HG02763 (cell line): Measurements from ENCODE around the gene USP31.
A peak's percentile ranks its signal among the peaks of the same experiment; 100 is the strongest.
"Not testable (repeated sequence)": the region's sequence is repeated elsewhere in the genome, so short reads cannot be mapped to it uniquely, and the experiment has no call there.

ENCODE experiments used
- ATAC-seq: cut with Tn5 transposase; IDR thresholded peaks from one replicate; pipeline ENCODE4 v1.9.1; 2021; ENCODE audit warnings: mild to moderate bottlenecking, moderate library complexity; ENCODE audit not compliant: unreplicated experiment

The USP31 gene

DNA sequence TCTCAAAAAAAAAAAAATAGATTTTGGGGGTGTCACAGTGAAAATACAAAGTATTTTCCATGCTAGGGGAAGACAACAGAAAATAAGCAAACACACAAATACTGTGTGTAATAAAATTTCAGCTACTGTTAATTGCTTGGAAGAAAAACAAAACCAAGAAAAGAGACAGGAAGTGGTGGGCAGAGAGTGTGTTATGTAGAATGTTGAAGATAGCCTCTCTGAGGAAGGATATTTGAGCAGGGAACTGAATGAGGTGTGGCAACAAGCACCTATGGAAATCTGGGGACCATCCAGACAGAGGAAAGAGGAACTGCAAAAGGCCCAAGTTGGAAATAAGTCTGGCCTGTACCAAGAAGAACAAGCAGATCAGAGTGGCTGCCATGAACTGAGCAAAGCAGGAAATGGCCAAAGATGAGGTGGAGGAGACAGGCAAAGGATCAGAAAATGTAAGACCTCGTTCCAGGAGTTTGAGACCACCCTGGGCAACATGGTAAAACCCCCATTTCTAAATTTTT lies 7.8 kb upstream of the USP31 start:
- no peak for ATAC-seq

DNA sequence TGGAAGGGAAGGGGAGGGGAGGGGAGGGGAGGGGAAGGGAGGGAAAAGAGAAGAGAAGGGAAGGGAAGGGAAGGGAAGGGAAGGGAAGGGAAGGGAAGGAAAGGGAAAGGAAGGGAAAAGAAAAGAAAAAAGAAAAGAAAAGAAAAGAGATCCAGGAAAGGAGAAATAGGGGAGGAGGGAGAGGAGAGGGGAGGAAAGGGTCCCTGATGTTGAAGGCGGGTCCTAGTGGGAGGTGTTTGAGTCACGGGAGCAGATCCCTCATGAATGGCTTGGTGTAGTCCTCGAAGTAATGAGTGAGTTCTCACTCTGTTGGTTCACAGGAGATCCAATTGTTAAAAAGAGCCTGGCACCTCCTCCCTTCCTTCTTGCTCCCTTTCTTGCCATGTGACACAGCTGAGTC lies 6.9 kb upstream of the USP31 start:
- no peak for ATAC-seq

DNA sequence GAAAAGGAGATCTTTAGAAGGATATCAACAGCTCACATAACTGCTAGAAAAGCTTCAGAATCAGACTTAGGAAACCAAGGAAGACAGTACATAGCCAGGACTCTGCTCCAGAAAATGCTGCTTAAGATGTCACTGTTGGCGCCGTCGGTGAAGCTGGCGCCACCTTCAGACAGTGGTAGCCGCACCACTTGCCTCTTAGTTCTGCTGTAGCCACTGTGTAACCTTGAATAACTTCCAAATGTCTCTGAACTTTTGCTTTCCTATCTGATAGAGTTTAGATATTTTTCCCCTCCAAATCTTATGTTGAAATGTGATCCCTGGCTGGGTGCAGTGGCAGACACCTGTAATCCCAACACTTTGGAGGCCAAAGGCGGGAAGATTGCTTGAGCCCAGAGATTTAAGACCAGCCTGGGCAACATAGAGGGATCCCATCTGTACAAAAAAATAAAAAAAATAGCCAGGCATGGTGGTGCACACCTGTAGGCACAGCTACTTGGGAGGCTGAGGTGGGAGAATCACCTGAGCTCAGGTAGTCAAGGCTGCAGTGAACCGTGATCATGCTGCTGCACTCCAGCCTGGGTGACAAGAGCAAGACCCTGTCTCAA lies 6.3 kb upstream of the USP31 start:
- ATAC-seq, result no peak

DNA sequence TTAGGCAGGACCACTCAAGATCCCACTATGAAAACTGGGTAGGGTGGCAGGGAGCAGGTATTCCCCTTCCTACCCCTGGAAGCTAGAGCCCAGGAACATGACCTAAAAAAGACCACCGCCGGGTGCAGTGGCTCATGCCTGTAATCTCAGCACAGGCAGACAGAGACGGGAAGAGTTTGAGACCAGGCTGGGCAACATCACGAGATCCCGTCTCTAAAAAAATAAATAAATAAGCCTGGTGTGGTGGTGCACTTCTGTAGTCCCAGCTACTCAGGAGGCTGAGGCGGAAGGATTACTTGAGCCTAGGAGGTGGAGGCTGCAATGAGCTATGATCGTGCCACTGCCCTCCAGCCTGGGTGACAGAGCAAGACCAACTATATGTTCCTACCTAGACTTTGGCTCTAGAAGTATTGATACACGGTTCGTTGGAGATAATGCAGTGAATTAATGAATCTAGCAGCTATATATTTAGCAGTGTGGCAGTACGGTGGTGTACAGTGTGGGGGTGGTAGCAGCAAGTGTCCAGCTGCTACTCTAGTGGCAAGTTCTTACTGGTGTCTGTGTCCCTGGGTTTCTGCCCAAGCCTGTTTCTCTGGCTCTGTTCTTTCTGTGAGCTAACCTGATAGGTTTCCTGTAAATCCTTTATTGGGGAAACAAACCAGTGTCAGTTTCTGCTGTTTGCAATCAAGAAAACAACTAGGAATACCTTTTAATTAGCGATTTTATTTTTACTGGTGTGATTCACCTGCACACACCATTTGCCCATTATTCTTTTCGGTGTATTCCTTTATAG lies 3.3 kb upstream of the USP31 start:
- no peak for ATAC-seq

DNA sequence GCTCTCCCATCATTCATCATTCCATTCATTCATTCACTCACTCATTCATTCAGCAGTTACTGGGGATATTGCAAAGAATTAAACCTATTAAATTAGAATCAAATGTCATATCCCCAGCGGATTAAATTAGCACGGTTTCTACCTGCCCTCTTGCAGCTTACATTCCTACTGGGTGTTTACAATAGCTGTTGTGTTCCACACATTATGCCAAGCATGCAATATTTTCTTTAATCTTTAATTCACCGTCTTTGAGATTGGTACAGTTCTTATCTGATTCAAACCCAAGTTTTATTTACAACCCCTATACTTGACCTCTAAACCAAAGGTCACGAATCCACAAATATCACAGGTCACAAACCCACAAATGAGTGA lies 727 bp upstream of the USP31 start:
- no peak for ATAC-seq

DNA sequence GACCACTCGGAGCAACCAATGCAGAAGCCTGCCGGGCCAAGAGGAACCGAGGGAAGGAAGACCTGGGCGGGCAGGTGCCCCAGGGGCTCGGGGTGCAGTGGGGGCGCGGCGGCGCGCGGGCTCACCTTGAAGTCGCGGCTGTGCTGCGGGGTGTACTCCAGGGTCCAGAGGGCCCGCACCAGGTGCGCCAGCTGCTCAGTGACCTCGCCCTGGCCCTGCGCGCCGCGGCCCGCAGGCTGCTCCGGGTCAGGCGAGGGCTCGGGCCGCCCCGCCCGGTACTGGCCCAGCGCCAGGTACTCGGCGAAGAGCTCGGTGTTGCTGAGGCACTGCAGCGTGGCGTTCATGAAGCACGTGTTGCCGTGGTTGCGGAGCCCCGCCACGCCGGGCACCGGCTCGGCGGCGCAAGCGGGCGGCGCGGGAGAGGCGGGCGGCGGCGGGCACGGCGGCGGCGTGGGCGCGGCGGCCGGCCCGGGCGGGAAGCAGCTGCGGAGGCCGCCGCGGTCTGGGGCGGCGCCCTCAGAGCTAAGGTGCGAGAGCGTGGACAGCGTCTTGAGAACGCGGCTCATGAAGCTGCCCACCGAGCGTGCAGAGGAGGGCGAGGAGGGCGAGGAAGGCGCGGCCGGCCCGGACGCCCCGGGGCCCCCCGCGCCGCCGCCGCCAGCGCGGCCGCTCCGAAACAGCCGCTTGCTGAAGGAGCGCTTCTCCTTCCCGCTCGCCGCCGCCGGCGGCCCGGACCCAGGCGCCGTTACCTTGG lies 562 bp downstream of the USP31 start:
- ATAC-seq, result peak; percentile 38

DNA sequence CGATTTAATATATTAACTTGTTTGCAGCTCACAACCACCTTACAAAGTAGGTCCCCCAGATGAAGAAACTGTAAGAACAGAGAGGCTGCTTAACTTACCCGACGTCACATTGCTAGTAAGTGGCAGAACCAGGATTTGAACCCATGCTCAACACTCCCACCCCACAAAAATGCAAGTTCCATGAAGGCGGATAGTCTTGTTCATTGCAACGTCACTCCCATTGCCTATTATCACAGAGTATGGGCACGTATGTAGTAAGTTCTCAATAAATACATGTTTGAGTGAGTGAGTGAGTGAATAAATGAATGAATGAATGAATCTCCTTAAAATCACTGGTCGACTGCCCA lies 1.1 kb downstream of the USP31 start:
- no peak for ATAC-seq

DNA sequence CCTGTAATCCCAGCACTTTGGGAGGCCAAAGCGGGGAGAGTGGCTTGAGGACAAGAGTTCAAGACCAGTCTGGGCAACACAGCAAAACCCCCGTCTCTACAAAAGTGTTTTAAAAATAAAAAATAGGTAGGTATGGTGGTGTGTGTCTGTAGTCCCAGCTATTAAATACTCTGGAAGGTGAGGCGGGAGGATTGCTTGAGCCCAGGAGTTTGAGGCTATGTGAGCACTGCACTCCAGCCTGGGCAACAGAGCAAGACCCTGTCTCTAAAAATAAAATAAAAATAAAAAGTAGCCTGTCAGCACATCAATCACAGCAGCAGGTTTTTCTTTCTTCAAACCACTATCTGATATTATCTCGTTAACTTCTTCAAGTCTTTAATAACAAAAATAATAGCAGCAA lies 1.6 kb downstream of the USP31 start:
- no peak for ATAC-seq

DNA sequence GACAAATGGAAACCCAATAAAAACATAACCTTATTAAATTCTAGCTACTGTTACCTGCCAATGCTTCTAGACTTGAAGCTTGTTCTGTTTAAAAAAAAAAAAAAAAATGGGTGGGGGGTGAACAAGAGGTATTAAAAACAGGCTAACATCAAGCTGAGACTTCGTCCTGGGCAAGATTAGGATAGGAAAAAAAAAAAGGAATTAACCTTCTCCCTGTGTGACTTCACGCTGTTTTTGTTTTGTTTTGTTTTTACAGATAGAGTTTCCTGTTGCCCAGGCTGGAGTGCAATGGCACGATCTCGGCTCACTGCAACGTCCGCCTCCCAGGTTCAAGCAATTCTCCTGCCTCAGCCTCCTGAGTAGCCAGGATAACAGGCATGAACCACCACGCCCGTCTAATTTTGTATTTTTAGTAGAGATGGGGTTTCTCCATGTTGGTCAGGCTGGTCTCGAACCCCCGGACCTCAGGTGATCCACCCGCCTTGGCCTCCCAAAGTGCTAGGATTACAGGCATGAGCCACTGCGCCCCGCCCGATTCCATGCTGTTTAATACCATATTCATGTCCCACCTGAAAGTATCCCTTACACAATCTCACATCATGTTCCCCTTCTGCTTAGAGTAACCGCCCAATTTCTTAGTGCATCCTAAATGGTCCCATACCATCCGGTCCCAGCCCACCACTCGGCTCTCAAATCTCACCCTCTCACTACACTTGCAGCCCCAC lies 2.2 kb downstream of the USP31 start:
- no peak for ATAC-seq

DNA sequence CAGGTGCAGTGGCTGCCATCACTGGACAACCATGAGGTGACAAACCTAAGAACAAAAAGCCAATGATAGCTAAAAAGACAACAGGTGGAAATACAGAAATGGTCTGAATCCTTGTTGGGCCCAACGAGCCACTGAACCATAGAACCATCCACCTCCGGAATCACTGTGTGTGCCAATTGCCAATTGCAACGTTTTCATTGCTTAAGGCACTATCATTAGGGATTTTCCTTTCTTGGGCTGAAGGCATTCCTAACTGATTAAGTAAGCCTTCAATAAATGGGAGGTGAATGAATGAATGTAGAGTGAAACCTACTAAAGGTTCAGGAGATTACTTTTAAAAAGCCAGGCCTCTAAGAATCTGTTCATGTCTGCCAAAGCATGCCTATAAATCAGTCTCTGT lies 3.6 kb downstream of the USP31 start:
- no peak for ATAC-seq

DNA sequence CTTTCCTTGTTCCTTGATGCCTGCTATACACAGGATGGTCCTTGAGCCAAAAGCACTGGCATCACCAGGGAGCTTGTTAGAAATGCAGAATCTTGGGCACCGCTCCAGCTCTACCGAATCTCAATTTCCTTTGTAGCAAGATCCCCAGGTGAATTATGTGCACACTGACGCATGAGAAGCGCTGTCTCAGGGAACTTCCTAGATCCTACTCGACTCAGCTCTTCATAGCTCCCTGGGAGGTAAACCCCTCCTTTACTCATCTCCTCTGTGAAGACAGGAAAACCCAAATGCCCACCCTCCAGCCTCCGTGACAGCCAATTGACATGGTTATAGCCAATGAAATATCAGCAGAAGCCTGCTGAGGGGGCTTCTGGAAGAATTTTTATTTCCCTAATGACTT lies 4.1 kb downstream of the USP31 start:
- no peak for ATAC-seq

DNA sequence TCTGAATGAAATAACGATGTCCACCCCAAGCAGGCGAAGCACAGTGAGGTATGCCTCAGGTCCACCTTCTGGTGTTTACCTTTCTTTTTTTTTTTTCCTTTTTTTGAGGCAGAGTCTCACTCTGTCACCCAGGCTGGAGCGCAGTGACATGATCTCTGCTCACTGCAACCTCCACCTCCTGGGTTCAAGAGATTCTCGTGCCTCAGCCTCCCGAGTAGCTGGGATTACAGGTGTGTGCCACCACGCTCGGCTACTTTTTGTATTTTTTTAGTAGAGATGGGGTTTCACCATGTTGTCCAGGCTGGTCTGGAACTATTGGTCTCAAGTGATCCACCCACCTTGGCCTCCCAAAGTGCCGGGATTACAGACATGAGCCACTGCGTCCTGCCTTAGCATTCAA lies 4.9 kb downstream of the USP31 start:
- ATAC-seq, result not testable (repeated sequence)

DNA sequence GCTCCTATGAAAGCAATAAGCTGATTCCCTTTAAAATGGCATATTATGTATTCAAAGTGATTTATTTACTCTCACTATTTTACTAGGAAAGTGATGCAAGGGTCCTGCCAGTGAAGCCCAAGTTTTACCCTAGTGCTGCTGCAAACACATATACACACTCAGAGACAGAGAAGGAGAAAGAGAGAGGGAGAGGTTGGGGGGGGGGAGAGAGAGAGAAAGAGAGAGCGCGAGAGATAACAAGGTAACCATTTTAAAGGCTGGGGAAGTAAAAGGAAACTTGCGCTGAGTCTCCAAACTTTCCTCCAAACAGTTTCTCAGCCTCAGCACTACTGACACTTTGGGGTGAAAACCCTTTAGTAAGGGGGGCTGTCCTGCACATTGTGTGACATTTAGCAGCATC lies 5.9 kb downstream of the USP31 start:
- ATAC-seq, result no peak

DNA sequence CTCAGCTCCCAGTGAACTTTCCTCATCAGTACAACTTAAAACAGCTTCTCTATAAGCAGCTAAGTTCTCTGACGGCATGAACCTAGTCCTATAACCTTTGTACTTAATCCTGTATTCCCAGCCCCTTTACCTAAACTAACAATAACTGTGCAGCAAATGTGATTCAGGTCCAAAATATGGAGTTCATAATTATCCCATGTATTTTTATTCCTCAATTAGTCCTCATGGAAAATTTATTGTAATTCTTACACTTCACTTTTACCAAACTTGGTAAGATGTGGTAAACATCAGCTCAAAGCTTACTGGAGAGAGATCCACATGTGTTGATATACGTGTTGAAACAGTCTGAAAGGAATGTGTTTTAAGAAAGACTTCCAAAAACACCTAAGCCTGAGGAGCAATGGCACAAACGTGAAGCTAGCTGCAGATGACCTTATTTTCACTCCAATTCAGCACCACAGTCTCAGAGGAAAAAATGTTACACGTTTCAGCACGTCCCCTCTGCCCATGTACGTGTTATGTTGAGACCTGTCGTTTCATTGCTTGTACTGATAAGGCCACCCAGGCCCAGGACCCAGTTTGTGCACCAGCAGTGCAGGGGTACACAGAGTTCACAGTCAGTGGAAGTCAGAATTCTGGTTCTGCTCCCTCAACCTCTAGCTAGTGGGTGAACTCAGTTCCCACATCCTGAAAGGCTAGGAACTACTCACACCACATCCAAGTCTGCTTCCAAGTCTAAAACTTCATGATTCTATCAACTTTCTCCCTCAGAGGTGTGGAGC lies 7.1 kb downstream of the USP31 start:
- ATAC-seq, result no peak

DNA sequence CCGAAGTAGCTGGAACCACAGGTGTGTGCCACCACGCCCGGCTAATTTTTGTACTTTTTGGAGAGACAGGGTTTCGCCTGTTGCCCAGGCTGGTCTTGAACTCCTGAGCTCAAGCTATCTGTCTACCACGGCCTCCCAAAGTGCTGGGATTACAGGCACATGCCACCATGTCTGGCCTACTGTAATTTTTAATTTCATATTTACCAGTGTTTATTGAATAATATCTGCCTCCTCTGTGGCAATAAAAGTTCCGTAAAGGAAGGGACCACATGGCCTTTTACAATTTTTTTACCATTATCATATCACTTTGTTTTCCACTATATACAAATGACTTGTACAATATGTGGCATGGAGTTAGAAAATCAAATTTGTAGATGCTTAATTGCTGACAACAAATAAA lies 7.8 kb downstream of the USP31 start:
- no peak for ATAC-seq

DNA sequence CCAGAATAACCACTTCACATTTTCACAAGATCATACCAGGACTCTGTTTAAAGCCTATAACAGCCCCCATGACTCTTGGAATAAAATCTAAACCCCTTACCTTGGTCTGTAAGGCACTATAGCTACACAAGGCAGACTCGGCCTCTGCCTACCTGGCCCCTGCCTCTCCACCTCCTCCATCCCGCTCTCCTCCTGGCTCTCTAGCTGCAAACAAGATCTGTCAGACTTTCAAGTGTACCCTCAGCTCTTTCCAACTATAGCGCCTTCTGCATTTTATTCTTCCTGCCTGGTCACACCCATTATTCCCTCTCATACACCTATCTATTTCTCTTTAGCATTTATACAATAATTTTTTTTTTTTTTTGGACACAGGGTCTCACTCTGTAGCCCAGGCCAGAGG lies 8.2 kb downstream of the USP31 start:
- no peak for ATAC-seq

DNA sequence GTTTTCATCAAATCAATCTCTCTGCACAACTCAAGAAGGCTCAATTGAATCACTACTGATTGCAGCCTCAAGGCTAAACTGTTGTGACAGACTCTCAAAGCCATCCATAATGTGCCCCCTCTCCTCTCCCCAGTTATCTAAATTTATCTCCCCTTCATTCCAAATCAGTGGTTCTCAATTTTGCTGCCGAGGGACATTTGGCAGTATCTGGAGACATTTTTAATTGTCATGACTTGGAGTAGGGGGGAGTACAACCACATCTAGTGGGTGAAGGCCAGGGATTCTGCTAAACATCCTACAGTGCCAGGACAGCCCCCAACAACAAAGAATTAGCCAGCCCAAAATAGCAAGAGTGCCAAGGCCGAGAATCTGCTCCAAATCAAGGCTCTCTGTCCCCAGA lies 9.1 kb downstream of the USP31 start:
- ATAC-seq, result no peak

DNA sequence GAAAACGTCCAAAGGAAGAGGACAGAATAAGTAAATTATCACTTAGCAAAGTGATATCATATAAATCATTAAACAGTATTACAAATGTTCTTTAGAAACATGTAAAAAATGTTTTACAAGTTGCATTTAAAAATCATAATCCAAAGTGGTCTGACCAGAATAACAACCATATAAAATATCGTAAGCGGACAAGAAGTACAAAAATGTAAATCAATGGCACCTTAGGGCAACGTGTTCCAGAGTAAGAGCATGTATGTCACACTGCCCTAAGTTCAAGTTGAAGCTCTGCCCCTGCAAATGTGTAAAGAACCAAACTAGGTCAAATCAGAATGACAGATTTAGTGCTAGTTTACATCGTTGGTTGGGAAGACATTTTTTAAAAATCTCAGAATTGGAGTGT lies 11.4 kb downstream of the USP31 start:
- no peak for ATAC-seq

DNA sequence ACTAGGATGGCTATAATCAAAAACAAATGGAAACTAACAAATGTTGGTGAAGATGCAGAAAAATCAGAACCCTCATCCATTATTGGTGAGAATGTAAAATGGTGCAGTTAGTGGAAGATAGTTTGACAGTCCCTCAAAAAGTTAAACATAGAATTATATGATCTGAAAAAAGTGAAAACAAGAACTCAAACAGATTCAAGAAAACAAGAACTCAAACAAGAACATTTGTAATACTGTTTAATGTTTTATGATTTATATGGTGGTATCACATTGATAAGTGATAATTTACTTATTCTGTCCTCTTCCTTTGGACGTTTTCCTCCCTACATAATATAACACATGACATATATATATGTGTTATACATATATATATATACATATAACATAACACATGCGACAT lies 12.0 kb downstream of the USP31 start:
- ATAC-seq, result no peak

DNA sequence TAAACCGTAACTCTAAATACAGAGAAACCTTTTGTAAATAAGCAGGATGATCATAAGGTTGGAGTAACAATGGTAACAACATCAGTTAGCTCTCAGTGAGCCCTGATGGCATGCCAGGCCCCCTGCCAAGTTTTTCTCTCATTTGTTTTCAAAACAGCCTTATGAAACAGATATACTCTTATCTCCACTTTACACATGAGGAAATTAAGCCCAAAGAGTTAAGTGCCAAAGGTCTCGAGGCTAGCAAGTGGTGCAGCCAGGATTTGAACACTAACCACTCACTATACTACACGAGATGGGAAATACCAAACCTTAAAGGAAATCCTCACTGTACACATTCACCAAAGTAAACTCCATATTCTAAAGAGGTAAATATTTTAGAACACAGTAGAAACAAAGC lies 15.0 kb downstream of the USP31 start:
- ATAC-seq, result no peak
